Activated T-cell treated with anti-CD3 and anti-CD28 coated beads, Interleukin-2, amount 50 U/mL, for 48 hours (primary cell): Measurements from ENCODE around the gene ISL1.

ENCODE experiments used
- DNase-seq, 2 experiments: peaks; one replicate each; pipeline ENCODE4 v3.0.0-alpha.2; 2020

The ISL1 gene

GRCh38 chr5:51387884-51388275 is 4.6 kb downstream of the ISL1 start:
- DNase-seq: no peak

GRCh38 chr5:51388488-51389287 is 5.4 kb downstream of the ISL1 start:
- no peak for DNase-seq

GRCh38 chr5:51389288-51389576 is 6.0 kb downstream of the ISL1 start:
- DNase-seq: no peak

- DNase-seq: no peak
Measured at GRCh38 chr5:51389577-51390463, 6.6 kb downstream of the ISL1 start.

GRCh38 chr5:51391175-51391574 is 7.9 kb downstream of the ISL1 start:
- no peak for DNase-seq

GRCh38 chr5:51392689-51393199 is 9.5 kb downstream of the ISL1 start:
- no peak for DNase-seq

GRCh38 chr5:51394609-51395008 is 11.4 kb downstream of the ISL1 start:
- no peak for DNase-seq

GRCh38 chr5:51395245-51395644 is 12.0 kb downstream of the ISL1 start:
- DNase-seq: no peak

- DNase-seq: no peak
Measured at GRCh38 chr5:51395666-51396356, 12.6 kb downstream of the ISL1 start.

- no peak for DNase-seq
Measured at GRCh38 chr5:51396797-51397196, 13.5 kb downstream of the ISL1 start.

- DNase-seq: no peak
Measured at GRCh38 chr5:51397996-51398395, 14.7 kb downstream of the ISL1 start.

GRCh38 chr5:51398875-51399642 is 15.8 kb downstream of the ISL1 start:
- no peak for DNase-seq

GRCh38 chr5:51399643-51400006 is 16.4 kb downstream of the ISL1 start:
- DNase-seq: no peak

- no peak for DNase-seq
Measured at GRCh38 chr5:51404255-51404654, 21.0 kb downstream of the ISL1 start.

GRCh38 chr5:51411921-51412325 is 28.7 kb downstream of the ISL1 start:
- DNase-seq: no peak

GRCh38 chr5:51414516-51414915 is 31.3 kb downstream of the ISL1 start:
- DNase-seq: no peak

- no peak for DNase-seq
Measured at GRCh38 chr5:51416149-51416548, 32.9 kb downstream of the ISL1 start.

GRCh38 chr5:51433052-51433710 is 49.9 kb downstream of the ISL1 start:
- no peak for DNase-seq

- no peak for DNase-seq
Measured at GRCh38 chr5:51439232-51439631, 56.0 kb downstream of the ISL1 start.
